HCT116 (cell line): ENCODE results near the gene KLF17. TPM values are rescaled to one million over a fixed set of nuclear protein-coding genes. Genes with fewer than 3 reads are reported as not detected.

Experiments
- ATAC-seq: fragments of 200-7000 bp; cut with Tn5 transposase; 2 replicates; pipeline ENCODE4 v1.9.1; 2020; ENCODE audit warnings: mild to moderate bottlenecking, moderate library complexity
- BruUV-seq: library from RNA; stranded (reverse); fragments of 400-500 nt; replicated peaks from 2 replicates; lab custom pipeline; 2021; lab: Mats Ljungman, UMichigan
- CTCF ChIA-PET: fragments of 300-600 bp; sonication (Branson Sonifier 250); formaldehyde crosslinking; loops from one replicate; lab custom pipeline; 2021; ENCODE audit warnings: antibody characterized with exemption; lab: Charles Lee
- POLR2A ChIA-PET: fragments of 300-600, 350-600 bp; sonication (Branson Sonifier 250); formaldehyde crosslinking; loops from one replicate; lab custom pipeline; 2021; ENCODE audit warnings: antibody characterized with exemption; lab: Charles Lee
- RAD21 ChIA-PET, 2 experiments: fragments of 300-600 bp; sonication (Branson Sonifier 250); formaldehyde crosslinking; loops; one replicate each; lab custom pipeline; 2023; ENCODE audit warnings: low total read pairs in 2 of 2; ENCODE audit not compliant: uncharacterized antibody in 2 of 2, unreplicated experiment in 2 of 2, low non-redundant PET in 1 of 2; lab: Charles Lee
- DNase-seq: peaks from one replicate; pipeline ENCODE4 v3.0.0-alpha.2; 2010; ENCODE audit warnings: low read depth, low spot score
- H2AFZ ChIP-seq: fragments of 200-600 bp; shearing (Covaris generic), sonication (generic); 2 replicates; pipeline ENCODE4 v1.6.1; 2017; ENCODE audit warnings: low read depth, mixed run types, mixed read lengths, antibody characterized with exemption, low read length; ENCODE audit not compliant: poor library complexity, severe bottlenecking
- H3K27ac ChIP-seq: 2 replicates; pipeline ENCODE4 v1.5.1; 2012; ENCODE audit warnings: low read depth, low read length
- H3K27me3 ChIP-seq: fragments of 200-600 bp; sonication (generic); 2 replicates; pipeline ENCODE4 v1.6.1; 2016; ENCODE audit warnings: mixed run types, low read length, mixed read lengths; ENCODE audit not compliant: insufficient read depth
- H3K36me3 ChIP-seq, 2 experiments: fragments of 200-500 bp in 1 of 2; fragments of 200-600 bp in 1 of 2; sonication (Bioruptor generic) in 1 of 2; sonication (generic) in 1 of 2; 2 replicates each; pipeline versions ENCODE4 v1.5.1 to v1.6.1; 2014 to 2016; ENCODE audit warnings: low read length in 2 of 2, inconsistent platforms in 1 of 2, mixed read lengths in 1 of 2, mixed run types in 1 of 2; ENCODE audit not compliant: insufficient read depth in 2 of 2, control insufficient read depth in 1 of 2
- H3K4me1 ChIP-seq, 2 experiments: fragments of 200-600 bp in 1 of 2; sonication (generic) in 1 of 2; 2 replicates each; pipeline versions ENCODE4 v1.5.1 to v1.6.1; 2012 to 2017; ENCODE audit warnings: low read length in 2 of 2, inconsistent platforms in 1 of 2, mild to moderate bottlenecking in 1 of 2, mixed read lengths in 1 of 2, mixed run types in 1 of 2, moderate library complexity in 1 of 2; ENCODE audit not compliant: insufficient read depth in 2 of 2, control insufficient read depth in 1 of 2
- H3K4me2 ChIP-seq: fragments of 200-600 bp; sonication (generic); 2 replicates; pipeline ENCODE4 v1.6.1; 2017; ENCODE audit warnings: mixed run types, low read length, mixed read lengths
- H3K4me3 ChIP-seq, 2 experiments: fragments of 200-600 bp in 1 of 2; sonication (generic) in 1 of 2; replicated peaks in 1 of 2; 2 replicates each; pipeline ENCODE4 v1.5.1; 2011 to 2016; ENCODE audit warnings: low read length in 2 of 2, control low read depth in 1 of 2, low read depth in 1 of 2, mild to moderate bottlenecking in 1 of 2, mixed read lengths in 1 of 2, mixed run types in 1 of 2
- H3K79me2 ChIP-seq: fragments of 200-600 bp; sonication (generic); 2 replicates; pipeline ENCODE4 v1.6.1; 2017; ENCODE audit warnings: mild to moderate bottlenecking, mixed run types, low read length, moderate library complexity, mixed read lengths; ENCODE audit not compliant: insufficient read depth
- H3K9ac ChIP-seq: fragments of 200-600 bp; sonication (generic); 2 replicates; pipeline ENCODE4 v1.6.1; 2016; ENCODE audit warnings: low read length, mixed read lengths
- H3K9me2 ChIP-seq: fragments of 200-600 bp; sonication (generic), shearing (Covaris generic); 2 replicates; pipeline ENCODE4 v1.6.1; 2017; ENCODE audit warnings: mixed run types, mild to moderate bottlenecking, moderate library complexity; ENCODE audit not compliant: insufficient read depth
- H3K9me3 ChIP-seq, 2 experiments: fragments of 200-500 bp in 1 of 2; fragments of 200-600 bp in 1 of 2; sonication (Bioruptor generic) in 1 of 2; sonication (generic) in 1 of 2; 2 replicates each; pipeline ENCODE4 v1.6.1; 2014 to 2017; ENCODE audit warnings: low read length in 2 of 2, mixed read lengths in 2 of 2, inconsistent platforms in 1 of 2, low read depth in 1 of 2, mild to moderate bottlenecking in 1 of 2, mixed run types in 1 of 2, moderate library complexity in 1 of 2; ENCODE audit not compliant: control insufficient read depth in 1 of 2, insufficient read depth in 1 of 2
- H4K20me1 ChIP-seq: fragments of 200-600 bp; sonication (generic), shearing (Covaris generic); 2 replicates; pipeline ENCODE4 v1.6.1; 2017; ENCODE audit warnings: mixed run types, mild to moderate bottlenecking, moderate library complexity; ENCODE audit not compliant: insufficient read depth
- ATF3 ChIP-seq: IDR thresholded peaks from 2 replicates; pipeline ENCODE4 v1.6.1; 2012
- EGR1 ChIP-seq: IDR thresholded peaks from 2 replicates; pipeline ENCODE4 v1.6.1; 2012; ENCODE audit warnings: low read depth
- ELF1 ChIP-seq: IDR thresholded peaks from 2 replicates; pipeline ENCODE4 v1.6.1; 2012; ENCODE audit warnings: low read depth, borderline replicate concordance
- POLR2A ChIP-seq: IDR thresholded peaks from 2 replicates; pipeline ENCODE4 v1.7.0; 2011; ENCODE audit warnings: borderline replicate concordance; ENCODE audit not compliant: insufficient read depth, insufficient read length; ENCODE audit errors: extremely low read depth
- POLR2AphosphoS5 ChIP-seq: IDR thresholded peaks from 2 replicates; pipeline ENCODE4 v1.6.1; 2011; ENCODE audit warnings: mild to moderate bottlenecking, low read depth, low read length, moderate library complexity
- RAD21 ChIP-seq: IDR thresholded peaks from 2 replicates; pipeline ENCODE4 v1.6.1; 2012; ENCODE audit warnings: low read depth, mild to moderate bottlenecking
- REST ChIP-seq: IDR thresholded peaks from 2 replicates; pipeline ENCODE4 v1.6.1; 2012; ENCODE audit warnings: low read depth
- ZBTB33 ChIP-seq: IDR thresholded peaks from 2 replicates; pipeline ENCODE4 v1.6.1; 2011; ENCODE audit warnings: mild to moderate bottlenecking, low read length, moderate library complexity; ENCODE audit not compliant: insufficient replicate concordance; ENCODE audit errors: extremely low read depth
- ZNF274 ChIP-seq: fragments of 200-500 bp; sonication (Bioruptor generic); IDR thresholded peaks from 2 replicates; pipeline ENCODE4 v1.6.1; 2014; ENCODE audit warnings: mild to moderate bottlenecking, low read depth, low read length, inconsistent platforms
- intact Hi-C: fragments of 100-400 bp; cut with micrococcal nuclease; formaldehyde crosslinking; loops from 2 replicates; pipeline ENCODE4 v1.10.0; 2022
- total RNA-seq: library from RNA; stranded (reverse); gene quantifications from one replicate; pipeline ENCODE4 v1.2.1, GENCODE V29; 2021; ENCODE audit not compliant: unreplicated experiment
- TF ChIP-seq, protein P1 (sequence below), 3 experiments: fragments of 200-600 bp in 1 of 3; sonication (generic) in 1 of 3; IDR thresholded peaks in 2 of 3; conservative IDR thresholded peaks in 1 of 3; 2 replicates each; pipeline ENCODE4 v1.5.1; 2012 to 2017; ENCODE audit warnings: low read depth in 2 of 3, low read length in 2 of 3, antibody characterized with exemption in 1 of 3, borderline replicate concordance in 1 of 3, control low read depth in 1 of 3, mild to moderate bottlenecking in 1 of 3, mixed read lengths in 1 of 3, mixed run types in 1 of 3, moderate library complexity in 1 of 3; ENCODE audit not compliant: insufficient read depth in 1 of 3
- TF ChIP-seq, protein P2 (sequence below): IDR thresholded peaks from 2 replicates; pipeline ENCODE4 v1.6.1; 2012

KLF17 gene
- total RNA-seq, 1 experiment from 2014 or later, result not detected

- Histone ChIP-seq H4K20me1 (no peaks in the 10 kb centered on the region), H3K79me2 (no peaks in the 10 kb centered on the region), H3K4me3 (no peak overlapping the region), H3K4me2 (no peak overlapping the region), H3K36me3 (no peaks in the 10 kb centered on the region), H3K4me1 (peaks cover 7 to 11% of the 10 kb centered on the region in 2 experiments), H3K9ac (no peak overlapping the region), H3K9me2 (no peaks in the 10 kb centered on the region), H3K27me3 (no peaks in the 10 kb centered on the region), H2AFZ (no peak overlapping the region), H3K9me3 (no peaks in the 10 kb centered on the region), H3K27ac (no peak overlapping the region)
- ATAC-seq, result no peak
- no peak for DNase-seq
- POLR2A ChIA-PET, result no interaction called here
- intact Hi-C loops, result no loop called here
- RAD21 ChIA-PET, result no interaction called here
- CTCF ChIA-PET, result no interaction called here
- TF ChIP-seq EGR1 (no peak), ZBTB33 (no peak), POLR2A (no peak), RAD21 (no peak), ATF3 (no peak), POLR2AphosphoS5 (no peak), ELF1 (no peak), ZNF274 (no peak), REST (no peak)
- TF ChIP-seq, protein P1, sequence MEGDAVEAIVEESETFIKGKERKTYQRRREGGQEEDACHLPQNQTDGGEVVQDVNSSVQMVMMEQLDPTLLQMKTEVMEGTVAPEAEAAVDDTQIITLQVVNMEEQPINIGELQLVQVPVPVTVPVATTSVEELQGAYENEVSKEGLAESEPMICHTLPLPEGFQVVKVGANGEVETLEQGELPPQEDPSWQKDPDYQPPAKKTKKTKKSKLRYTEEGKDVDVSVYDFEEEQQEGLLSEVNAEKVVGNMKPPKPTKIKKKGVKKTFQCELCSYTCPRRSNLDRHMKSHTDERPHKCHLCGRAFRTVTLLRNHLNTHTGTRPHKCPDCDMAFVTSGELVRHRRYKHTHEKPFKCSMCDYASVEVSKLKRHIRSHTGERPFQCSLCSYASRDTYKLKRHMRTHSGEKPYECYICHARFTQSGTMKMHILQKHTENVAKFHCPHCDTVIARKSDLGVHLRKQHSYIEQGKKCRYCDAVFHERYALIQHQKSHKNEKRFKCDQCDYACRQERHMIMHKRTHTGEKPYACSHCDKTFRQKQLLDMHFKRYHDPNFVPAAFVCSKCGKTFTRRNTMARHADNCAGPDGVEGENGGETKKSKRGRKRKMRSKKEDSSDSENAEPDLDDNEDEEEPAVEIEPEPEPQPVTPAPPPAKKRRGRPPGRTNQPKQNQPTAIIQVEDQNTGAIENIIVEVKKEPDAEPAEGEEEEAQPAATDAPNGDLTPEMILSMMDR (IDR thresholded peaks at IDR 0.05 in 2 of 3, conservative IDR thresholded peaks at IDR 0.05 in 1 of 3; ENCODE audit: borderline replicate concordance in 1 of 3, insufficient read depth in 1 of 3, low read depth in 2 of 3, low read length in 2 of 3), result no peak
- TF ChIP-seq, protein P2, sequence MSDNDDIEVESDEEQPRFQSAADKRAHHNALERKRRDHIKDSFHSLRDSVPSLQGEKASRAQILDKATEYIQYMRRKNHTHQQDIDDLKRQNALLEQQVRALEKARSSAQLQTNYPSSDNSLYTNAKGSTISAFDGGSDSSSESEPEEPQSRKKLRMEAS, result no peak
- no TSS peak for BruUV-seq
Observed at GRCh38 chr1:44074415-44074814, 44.2 kb upstream of the KLF17 start.
